WTC11 (cell line): ENCODE results near the gene DNAH1. TPM values are rescaled to one million over a fixed set of nuclear protein-coding genes. Genes with fewer than 3 reads are reported as not detected.

Experiments
- ATAC-seq: fragments of 200-7000 bp; cut with Tn5 transposase; 2 replicates; pipeline ENCODE4 v1.10.0; 2021; ENCODE audit warnings: mild to moderate bottlenecking, moderate library complexity
- CTCF ChIA-PET: fragments of 300-600 bp; sonication (Branson Sonifier 250); formaldehyde crosslinking; loops from one replicate; lab custom pipeline; 2021; ENCODE audit warnings: antibody characterized with exemption; lab: Charles Lee
- POLR2A ChIA-PET: fragments of 350-600 bp; sonication (Branson Sonifier 250); formaldehyde crosslinking; loops from one replicate; lab custom pipeline; 2021; ENCODE audit warnings: antibody characterized with exemption; lab: Charles Lee
- DNase-seq: peaks from one replicate; pipeline ENCODE4 v3.0.0; 2021; ENCODE audit warnings: low spot score
- H3K27ac Mint-ChIP-seq: 2 replicates; pipeline ENCODE4 v1.8.0; 2021; ENCODE audit warnings: mixed read lengths
- H3K27me3 Mint-ChIP-seq: 2 replicates; pipeline ENCODE4 v1.8.0; 2021; ENCODE audit warnings: low read depth, mild to moderate bottlenecking, moderate library complexity, mixed read lengths
- H3K36me3 Mint-ChIP-seq: 2 replicates; pipeline ENCODE4 v1.8.0; 2021; ENCODE audit warnings: mixed read lengths
- H3K4me1 Mint-ChIP-seq: 2 replicates; pipeline ENCODE4 v1.8.0; 2022; ENCODE audit warnings: mixed read lengths
- H3K4me3 Mint-ChIP-seq: 2 replicates; pipeline ENCODE4 v1.8.0; 2021; ENCODE audit warnings: mild to moderate bottlenecking, moderate library complexity, mixed read lengths
- H3K9me3 Mint-ChIP-seq: 2 replicates; pipeline ENCODE4 v1.8.0; 2021; ENCODE audit warnings: mixed read lengths
- ATF6 ChIP-seq: sonication (generic); formaldehyde crosslinking; IDR thresholded peaks from 2 replicates; pipeline ENCODE4 v1.8.1; 2023; ENCODE audit warnings: mild to moderate bottlenecking, missing genetic modification reagents
- CREB1 ChIP-seq: sonication (generic); formaldehyde crosslinking; IDR thresholded peaks from 2 replicates; pipeline ENCODE4 v1.8.0; 2023; ENCODE audit warnings: mild to moderate bottlenecking, missing genetic modification reagents
- EMX1 ChIP-seq: fragments of 250-450 bp; sonication (Bioruptor Pico); IDR thresholded peaks from 2 replicates; pipeline ENCODE4 v1.8.0; 2021; ENCODE audit warnings: mild to moderate bottlenecking
- ERG ChIP-seq: fragments of 250-450 bp; sonication (Bioruptor Pico); IDR thresholded peaks from 2 replicates; pipeline ENCODE4 v1.8.0; 2021; ENCODE audit warnings: mild to moderate bottlenecking
- FOXK1 ChIP-seq: sonication (generic); formaldehyde crosslinking; IDR thresholded peaks from 2 replicates; pipeline ENCODE4 v1.8.0; 2022; ENCODE audit warnings: mild to moderate bottlenecking, moderate library complexity, missing genetic modification reagents
- FOXP1 ChIP-seq: sonication (generic); formaldehyde crosslinking; IDR thresholded peaks from 2 replicates; pipeline ENCODE4 v1.8.0; 2022; ENCODE audit warnings: missing genetic modification reagents, mild to moderate bottlenecking, moderate library complexity, borderline replicate concordance
- GRHL2 ChIP-seq: fragments of 250-450 bp; sonication (Bioruptor Pico); IDR thresholded peaks from 2 replicates; pipeline ENCODE4 v1.8.0; 2022; ENCODE audit warnings: mild to moderate bottlenecking, moderate library complexity; ENCODE audit not compliant: insufficient replicate concordance, severe bottlenecking
- MXD4 ChIP-seq: fragments of 250-450 bp; sonication (Bioruptor Pico); IDR thresholded peaks from 2 replicates; pipeline ENCODE4 v1.8.0; 2021; ENCODE audit warnings: mild to moderate bottlenecking, moderate library complexity, borderline replicate concordance
- SMAD4 ChIP-seq: sonication (generic); formaldehyde crosslinking; IDR thresholded peaks from 2 replicates; pipeline ENCODE4 v1.8.0; 2022; ENCODE audit warnings: mild to moderate bottlenecking, missing genetic modification reagents
- SP1 ChIP-seq: sonication (generic); formaldehyde crosslinking; conservative IDR thresholded peaks from 2 replicates; pipeline ENCODE4 v1.8.1; 2022; ENCODE audit warnings: missing genetic modification reagents
- STAT6 ChIP-seq: sonication (generic); formaldehyde crosslinking; conservative IDR thresholded peaks from 2 replicates; pipeline ENCODE4 v1.8.1; 2023; ENCODE audit warnings: mild to moderate bottlenecking, low read depth, missing genetic modification reagents, moderate library complexity
- TEAD1 ChIP-seq: sonication (generic); formaldehyde crosslinking; IDR thresholded peaks from 2 replicates; pipeline ENCODE4 v1.8.0; 2022; ENCODE audit warnings: mild to moderate bottlenecking, missing genetic modification reagents
- USF2 ChIP-seq: sonication (generic); formaldehyde crosslinking; IDR thresholded peaks from 2 replicates; pipeline ENCODE4 v1.8.1; 2023; ENCODE audit warnings: mild to moderate bottlenecking, missing genetic modification reagents, moderate library complexity
- ZBTB21 ChIP-seq: sonication (generic); formaldehyde crosslinking; IDR thresholded peaks from 2 replicates; pipeline ENCODE4 v1.8.1; 2023; ENCODE audit warnings: mild to moderate bottlenecking, missing genetic modification reagents, borderline replicate concordance
- ZNF121 ChIP-seq: sonication (generic); formaldehyde crosslinking; IDR thresholded peaks from 2 replicates; pipeline ENCODE4 v1.8.0; 2023; ENCODE audit warnings: missing genetic modification reagents
- ZNF138 ChIP-seq: sonication (generic); formaldehyde crosslinking; conservative IDR thresholded peaks from 2 replicates; pipeline ENCODE4 v1.8.1; 2022; ENCODE audit warnings: mild to moderate bottlenecking, moderate library complexity, missing genetic modification reagents
- ZNF317 ChIP-seq: sonication (generic); formaldehyde crosslinking; IDR thresholded peaks from 2 replicates; pipeline ENCODE4 v1.8.1; 2023; ENCODE audit warnings: low read depth, mild to moderate bottlenecking, moderate library complexity, missing genetic modification reagents, borderline replicate concordance
- ZNF423 ChIP-seq: fragments of 250-450 bp; sonication (Bioruptor Pico); IDR thresholded peaks from 2 replicates; pipeline ENCODE4 v2.1.2; 2022; ENCODE audit warnings: mild to moderate bottlenecking, moderate library complexity
- ZNF512 ChIP-seq: sonication (generic); formaldehyde crosslinking; IDR thresholded peaks from 2 replicates; pipeline ENCODE4 v1.8.1; 2022; ENCODE audit warnings: missing genetic modification reagents, borderline replicate concordance
- ZSCAN18 ChIP-seq: fragments of 250-450 bp; sonication (Bioruptor Pico); IDR thresholded peaks from 2 replicates; pipeline ENCODE4 v2.1.2; 2022; ENCODE audit warnings: mild to moderate bottlenecking, moderate library complexity
- total RNA-seq: library from RNA; stranded (reverse); gene quantifications from 3 replicates; pipeline ENCODE4 v1.2.3, GENCODE V29; 2021
- TF ChIP-seq, protein P1 (sequence below): sonication (generic); formaldehyde crosslinking; IDR thresholded peaks from 2 replicates; pipeline ENCODE4 v1.8.0; 2022; ENCODE audit warnings: missing genetic modification reagents

The DNAH1 gene
- total RNA-seq, 1 experiment from 2014 or later = 1.5 TPM

DNA sequence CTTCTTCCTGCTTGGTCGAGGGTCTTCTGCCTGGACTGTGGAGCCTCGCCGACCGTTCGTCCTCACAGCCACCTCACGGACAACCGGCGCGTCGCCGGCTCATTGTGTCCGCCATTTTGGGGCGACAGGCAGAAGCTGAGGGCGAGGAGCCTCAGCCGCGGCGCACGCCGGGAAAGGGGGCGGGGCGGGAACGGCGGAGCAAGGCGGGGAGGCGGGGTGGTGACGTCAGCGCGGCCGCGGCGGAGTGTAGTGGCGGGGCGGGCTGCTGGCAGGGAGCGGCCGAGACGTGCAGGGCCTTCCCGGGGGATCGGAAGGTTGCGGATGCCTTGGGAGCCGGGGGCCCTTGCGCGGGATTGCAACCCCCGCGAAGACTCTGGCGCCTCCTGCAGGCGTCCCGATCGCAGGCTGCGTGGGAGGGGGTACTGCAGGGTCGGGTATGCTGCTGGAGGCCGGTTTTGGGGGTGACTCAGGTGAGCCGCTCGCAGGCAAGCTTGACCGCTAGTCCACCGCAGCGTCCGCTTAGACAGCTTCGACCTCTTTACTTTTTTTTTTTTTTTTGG is 37.5 kb upstream of the DNAH1 start, which contains the start of gene WDR82:
Gene WDR82 (minus strand): TSS at position 140 of the 560 bp plus-strand sequence. CDS start 288 bp downstream, outside the sequence.
- ATAC-seq = peak; percentile 93
- H3K4me3 Mint-ChIP-seq = peak within 1 kb of the TSS; percentile 94
- H3K4me1 Mint-ChIP-seq = peaks cover 34% of the 10 kb centered on the region
- no peaks in the 10 kb centered on the region for H3K27me3 Mint-ChIP-seq
- DNase-seq = peak; percentile 98
- peak within 1 kb of the TSS; percentile 100 for H3K27ac Mint-ChIP-seq
- H3K9me3 Mint-ChIP-seq = no peaks in the 10 kb centered on the region
- ChIA-PET CTCF (interaction anchor here (0.6 to 5.0 kb wide), 26 partner anchors 9 to 274 kb away, joined by 3 to 41 read pairs (median 5); partner anchors contain the start of genes GLYCTK, POC1A and TWF2), POLR2A (interaction anchor here (0.6 to 3.5 kb wide), 11 partner anchors 9 to 223 kb away, joined by 3 to 26 read pairs (median 4); partner anchors contain the start of genes DUSP7, GLYCTK, PPM1M and TWF2)
- peaks cover 20% of the 10 kb centered on the region for H3K36me3 Mint-ChIP-seq
- TF ChIP-seq CREB1 (CRISPR knock-in tag) (no peak), SP1 (CRISPR knock-in tag) (peak; percentile 91), FOXK1 (CRISPR knock-in tag) (peak; percentile 42; the same call in 1 of the 2 replicates), ZNF121 (CRISPR knock-in tag) (no peak), USF2 (CRISPR knock-in tag) (no peak), STAT6 (no peak), ZBTB21 (no peak), ZNF138 (CRISPR knock-in tag) (no peak), SMAD4 (CRISPR knock-in tag) (no peak), ZSCAN18 (CRISPR knock-in tag) (no peak), ZNF512 (CRISPR knock-in tag) (no peak), EMX1 (CRISPR knock-in tag) (peak; percentile 65; the same call in 1 of the 2 replicates), MXD4 (CRISPR knock-in tag) (no peak), ATF6 (CRISPR knock-in tag) (no peak), FOXP1 (CRISPR knock-in tag) (peak; percentile 34), TEAD1 (0 out of 2 replicates have a peak, but pooled peaks have one; percentile 35), ERG (CRISPR knock-in tag) (no peak), ZNF317 (no peak), ZNF423 (CRISPR knock-in tag) (no peak), GRHL2 (CRISPR knock-in tag) (no peak)
- TF ChIP-seq, protein P1, sequence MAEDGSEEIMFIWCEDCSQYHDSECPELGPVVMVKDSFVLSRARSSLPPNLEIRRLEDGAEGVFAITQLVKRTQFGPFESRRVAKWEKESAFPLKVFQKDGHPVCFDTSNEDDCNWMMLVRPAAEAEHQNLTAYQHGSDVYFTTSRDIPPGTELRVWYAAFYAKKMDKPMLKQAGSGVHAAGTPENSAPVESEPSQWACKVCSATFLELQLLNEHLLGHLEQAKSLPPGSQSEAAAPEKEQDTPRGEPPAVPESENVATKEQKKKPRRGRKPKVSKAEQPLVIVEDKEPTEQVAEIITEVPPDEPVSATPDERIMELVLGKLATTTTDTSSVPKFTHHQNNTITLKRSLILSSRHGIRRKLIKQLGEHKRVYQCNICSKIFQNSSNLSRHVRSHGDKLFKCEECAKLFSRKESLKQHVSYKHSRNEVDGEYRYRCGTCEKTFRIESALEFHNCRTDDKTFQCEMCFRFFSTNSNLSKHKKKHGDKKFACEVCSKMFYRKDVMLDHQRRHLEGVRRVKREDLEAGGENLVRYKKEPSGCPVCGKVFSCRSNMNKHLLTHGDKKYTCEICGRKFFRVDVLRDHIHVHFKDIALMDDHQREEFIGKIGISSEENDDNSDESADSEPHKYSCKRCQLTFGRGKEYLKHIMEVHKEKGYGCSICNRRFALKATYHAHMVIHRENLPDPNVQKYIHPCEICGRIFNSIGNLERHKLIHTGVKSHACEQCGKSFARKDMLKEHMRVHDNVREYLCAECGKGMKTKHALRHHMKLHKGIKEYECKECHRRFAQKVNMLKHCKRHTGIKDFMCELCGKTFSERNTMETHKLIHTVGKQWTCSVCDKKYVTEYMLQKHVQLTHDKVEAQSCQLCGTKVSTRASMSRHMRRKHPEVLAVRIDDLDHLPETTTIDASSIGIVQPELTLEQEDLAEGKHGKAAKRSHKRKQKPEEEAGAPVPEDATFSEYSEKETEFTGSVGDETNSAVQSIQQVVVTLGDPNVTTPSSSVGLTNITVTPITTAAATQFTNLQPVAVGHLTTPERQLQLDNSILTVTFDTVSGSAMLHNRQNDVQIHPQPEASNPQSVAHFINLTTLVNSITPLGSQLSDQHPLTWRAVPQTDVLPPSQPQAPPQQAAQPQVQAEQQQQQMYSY (CRISPR knock-in tag) = no peak
